ENCODE results near the gene OGFOD2.

Gene OGFOD2

GRCh38 chr12:122951406-122951805, 23.6 kb upstream of the OGFOD2 start:
- no peak for DNase-seq (ENCODE audit: low read depth in 2 of 2)

DNA sequence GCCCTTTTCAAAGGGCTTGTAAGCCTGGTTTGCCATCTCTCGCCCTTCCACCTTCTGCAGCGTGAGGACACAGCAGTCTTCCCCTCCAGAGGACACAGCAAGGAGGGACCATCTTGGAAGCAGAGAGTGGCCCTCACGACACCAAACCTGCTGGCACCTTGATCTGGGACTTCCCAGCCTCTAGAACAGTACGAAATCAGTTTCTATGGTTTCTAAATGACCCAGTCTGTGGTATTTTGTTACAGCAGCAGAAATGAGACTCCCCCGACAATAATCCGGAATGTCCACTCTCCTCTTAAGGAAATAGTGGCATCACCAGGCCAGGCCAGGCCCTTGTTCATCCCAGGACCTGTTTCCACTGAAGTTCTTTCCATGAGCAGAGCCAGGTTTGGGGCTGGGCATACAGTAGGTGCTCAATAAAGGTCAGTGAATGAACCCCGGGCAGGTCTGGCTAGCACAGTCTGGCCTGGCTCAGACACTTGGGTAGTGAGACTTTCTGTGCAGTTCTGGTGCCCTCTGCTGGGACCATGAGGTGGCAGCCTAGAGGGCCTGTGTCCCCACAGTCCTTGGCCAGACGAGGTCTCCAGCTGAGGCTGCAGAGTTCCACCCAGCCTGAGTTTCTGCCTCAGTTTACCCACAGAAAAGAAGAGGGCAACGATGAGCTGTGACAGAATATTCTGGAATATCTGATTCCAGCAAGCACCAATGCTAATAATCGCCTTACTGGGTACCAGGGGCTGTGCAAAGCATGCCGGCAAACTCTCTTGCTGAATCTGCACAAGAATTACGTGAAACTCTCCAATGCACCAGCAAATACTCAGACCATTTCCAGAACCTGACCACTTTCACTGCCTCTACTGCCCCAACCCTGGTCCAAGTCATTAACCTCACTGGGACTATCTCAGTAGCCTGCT, 22.8 kb upstream of the OGFOD2 start:
- peak in 1 of 2 experiments; percentile 24 for DNase-seq (ENCODE audit: low read depth in 2 of 2)

- DNase-seq (ENCODE audit: low read depth in 2 of 2): no peak
Observed at GRCh38 chr12:122955156-122955555, 19.9 kb upstream of the OGFOD2 start.

DNA sequence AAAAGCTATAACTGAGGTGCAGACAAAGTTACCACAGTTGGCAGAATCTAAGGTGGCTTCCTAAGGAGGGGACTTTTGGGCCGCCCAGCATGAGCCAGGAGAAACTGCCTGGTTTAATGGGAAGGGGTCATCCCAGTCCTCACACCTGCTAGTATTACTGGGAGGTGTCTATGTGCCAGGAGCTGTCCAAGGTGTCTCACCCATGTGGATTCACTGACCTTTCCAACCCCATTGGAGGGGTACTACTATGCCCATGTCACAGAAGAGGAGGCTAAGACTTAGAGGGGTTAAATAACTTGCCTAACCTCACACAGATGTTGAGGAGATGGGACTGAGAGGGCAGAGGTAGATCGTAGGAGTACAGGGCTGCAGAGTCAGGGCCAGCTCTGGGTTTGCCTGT, 19.0 kb upstream of the OGFOD2 start:
- DNase-seq (ENCODE audit: low read depth in 2 of 2): no peak

GRCh38 chr12:122958198-122958888, 16.7 kb upstream of the OGFOD2 start:
- DNase-seq (ENCODE audit: low read depth in 2 of 2): no peak

DNA sequence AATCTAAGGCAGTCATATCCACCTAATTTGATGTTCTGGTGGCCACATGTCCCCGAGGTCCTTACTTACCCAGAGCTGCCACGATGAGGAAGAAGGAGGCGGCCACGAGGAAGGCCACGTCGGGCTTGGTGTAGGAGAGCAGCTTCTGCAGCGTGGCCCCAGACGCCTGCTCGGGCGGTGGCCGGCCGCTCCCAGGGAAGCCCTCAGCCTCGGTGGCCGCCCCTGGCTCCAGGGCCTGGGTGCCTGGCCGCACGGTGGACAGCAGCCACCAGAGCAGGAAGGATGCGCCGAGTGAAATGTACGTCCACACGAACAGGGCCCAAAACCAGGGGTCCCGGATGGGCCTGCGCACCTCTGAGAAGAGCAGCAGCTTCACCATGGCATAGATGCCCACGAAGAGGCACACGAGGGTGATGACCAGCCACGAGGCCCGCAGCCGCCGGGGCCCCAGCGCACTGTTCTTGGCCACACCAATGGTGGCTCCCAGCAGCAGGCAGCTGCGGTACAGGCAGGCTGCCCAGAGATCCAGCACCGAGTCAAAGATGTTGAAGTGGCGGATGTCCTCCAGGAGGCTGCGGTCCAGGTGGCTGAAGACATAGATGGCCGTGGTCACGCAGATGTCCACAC, 15.4 kb upstream of the OGFOD2 start:
- no peak for DNase-seq (ENCODE audit: low read depth in 2 of 2)

GRCh38 chr12:122960193-122960569, 14.9 kb upstream of the OGFOD2 start:
- DNase-seq (ENCODE audit: low read depth in 2 of 2): no peak

- no peak for DNase-seq (ENCODE audit: low read depth in 2 of 2)
Observed at GRCh38 chr12:122961531-122962329, 13.3 kb upstream of the OGFOD2 start.

DNA sequence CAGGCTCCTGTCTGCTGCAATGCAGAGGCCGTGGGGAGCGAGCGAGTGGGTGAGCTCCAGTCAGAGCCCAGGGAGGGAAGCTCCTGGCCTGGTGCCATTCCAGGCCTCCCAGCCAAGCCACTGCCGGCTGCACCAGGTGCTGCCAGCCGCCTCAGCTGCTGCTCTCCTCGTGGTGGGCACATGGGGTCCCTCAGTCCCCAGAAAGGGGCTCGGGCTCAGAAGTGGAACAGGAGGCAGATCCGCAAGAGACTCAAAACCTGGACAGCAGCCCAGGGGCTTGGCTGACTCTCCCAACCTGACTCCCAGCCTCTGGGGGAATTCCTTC, 11.1 kb upstream of the OGFOD2 start:
- DNase-seq (ENCODE audit: low read depth in 2 of 2): no peak

- DNase-seq (ENCODE audit: low read depth in 2 of 2): no peak
Observed at GRCh38 chr12:122964439-122965257, 10.4 kb upstream of the OGFOD2 start.

GRCh38 chr12:122965321-122965751, 9.7 kb upstream of the OGFOD2 start:
- DNase-seq (ENCODE audit: low read depth in 2 of 2): no peak

- peak; percentile 53 to 63 for DNase-seq (ENCODE audit: low read depth in 2 of 2)
Observed at GRCh38 chr12:122965851-122966742, 8.9 kb upstream of the OGFOD2 start, which contains the start of gene ABCB9. Gene ABCB9, minus strand, starts transcription at chr12:122966463. Its CDS starts 6,228 bp downstream, at chr12:122960235.

- no peak for DNase-seq (ENCODE audit: low read depth in 2 of 2)
Observed at GRCh38 chr12:122966743-122967550, 8.1 kb upstream of the OGFOD2 start.

DNA sequence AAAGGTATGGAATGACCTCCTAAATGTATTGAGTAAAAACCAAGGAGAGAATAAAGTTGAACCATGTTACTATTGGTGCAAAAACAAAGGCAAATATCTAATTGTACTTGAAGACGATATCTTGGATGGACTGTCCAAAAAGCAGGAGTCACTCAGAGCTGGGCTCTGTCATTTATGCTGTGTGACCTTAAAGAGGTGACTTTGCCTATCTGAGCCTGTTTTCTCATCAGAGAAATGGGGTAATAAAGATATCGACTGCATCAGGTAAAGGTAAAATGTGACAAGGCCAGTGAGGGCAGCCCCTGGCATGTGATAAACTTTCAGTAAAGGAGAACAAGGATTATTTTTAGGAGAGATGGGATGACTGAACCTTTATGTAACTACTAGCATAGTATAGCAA, 6.9 kb upstream of the OGFOD2 start:
- no peak for DNase-seq (ENCODE audit: low read depth in 2 of 2)

GRCh38 chr12:122969676-122970075, 5.4 kb upstream of the OGFOD2 start:
- no peak for DNase-seq (ENCODE audit: low read depth in 2 of 2)

GRCh38 chr12:122974274-122974891, 661 bp upstream of the OGFOD2 start:
- DNase-seq (ENCODE audit: low read depth in 2 of 2): peak; percentile 95 to 96

DNA sequence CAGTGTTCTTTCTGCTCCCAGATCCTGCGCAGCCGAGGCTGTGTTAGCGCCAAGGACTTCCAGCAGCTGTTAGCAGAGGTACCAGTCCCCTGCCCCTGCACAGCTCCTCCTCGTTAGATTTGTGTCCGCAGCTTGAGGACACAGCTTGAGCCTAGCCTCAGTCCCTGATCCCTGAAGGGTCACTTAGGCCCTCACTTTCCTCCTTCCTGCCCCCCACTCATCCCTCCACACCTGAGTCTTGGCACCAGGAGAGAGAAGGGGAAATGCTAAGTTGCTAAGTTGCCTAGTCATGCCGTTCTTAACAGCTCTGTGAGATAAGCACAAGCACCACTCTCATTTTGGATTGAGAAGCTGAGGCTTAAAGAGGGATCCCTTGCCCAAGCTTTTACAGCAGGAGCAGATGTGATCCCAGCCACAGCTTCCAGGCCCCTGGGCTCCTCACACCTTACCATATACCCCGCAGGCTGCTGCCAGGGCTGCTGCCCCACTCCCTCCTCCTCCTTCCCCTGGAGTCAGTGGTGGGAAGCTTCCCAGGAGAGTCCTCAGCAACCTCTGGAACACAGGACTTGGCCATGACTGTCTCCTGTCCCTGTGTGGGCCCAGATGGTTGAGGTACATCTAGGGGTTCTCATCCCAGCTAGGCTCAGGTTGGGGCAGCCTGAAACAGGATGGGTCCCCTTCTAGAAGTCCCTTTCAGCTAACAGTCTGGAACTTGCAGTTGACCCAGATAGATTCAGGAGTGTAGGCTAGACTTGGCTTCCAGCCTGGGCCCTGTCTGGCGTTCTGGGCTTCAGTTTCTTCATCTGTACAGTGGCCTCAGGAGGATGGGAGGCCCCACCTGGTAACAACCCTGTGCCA, 975 bp downstream of the OGFOD2 start:
- DNase-seq (ENCODE audit: low read depth in 2 of 2): no peak

- DNase-seq (ENCODE audit: low read depth in 2 of 2): no peak
Observed at GRCh38 chr12:122976648-122976975, 1.6 kb downstream of the OGFOD2 start.

Data from fibroblast of skin of left biceps (primary cell).